ENCODE data around the gene ZNF491. TPM values are rescaled to one million over a fixed set of nuclear protein-coding genes. Genes with fewer than 3 reads are reported as not detected.

The ZNF491 gene
- total and polyA plus RNA-seq, 9 of the 15 experiments (the other 6 are each of a cell fraction or from before 2014, with no cell fraction given) = 0.19 to 0.95 (median 0.39) TPM; not detected in 1

GRCh38 chr19:11821474-11822109 lies 23.3 kb downstream of the ZNF491 start (continued):
- TF ChIP-seq RREB1 (CRISPR knock-in tag; IDR thresholded peaks at IDR 0.05) (no peak), EGR1 (conservative IDR thresholded peaks at IDR 0.05) (peak; percentile 60), ZZZ3 (IDR thresholded peaks at IDR 0.05) (no peak), ZFP30 (CRISPR knock-in tag; IDR thresholded peaks at IDR 0.05; ENCODE audit: borderline replicate concordance) (no peak), FOXP1 (CRISPR knock-in tag; IDR thresholded peaks at IDR 0.05) (no peak), ZNF197 (CRISPR knock-in tag; IDR thresholded peaks at IDR 0.05; ENCODE audit: low read depth) (no peak), C11orf30 (IDR thresholded peaks at IDR 0.05; ENCODE audit: low read depth) (no peak), JUN (IDR thresholded peaks at IDR 0.05; ENCODE audit: borderline replicate concordance, low read depth, low read length) (peak; percentile 82), JUN (CRISPR knock-in tag; IDR thresholded peaks at IDR 0.05; ENCODE audit: borderline replicate concordance) (no peak), ZBED1 (IDR thresholded peaks at IDR 0.05) (no peak), TBL1XR1 (IDR thresholded peaks at IDR 0.05; ENCODE audit: low read length in 2 of 2) (no peak), ATF3 (IDR thresholded peaks at IDR 0.05) (peak; percentile 81), ATF3 (CRISPR knock-in tag; conservative IDR thresholded peaks at IDR 0.05) (no peak), ZNF512 (tag; IDR thresholded peaks at IDR 0.05) (no peak), ZBTB9 (CRISPR knock-in tag; IDR thresholded peaks at IDR 0.05) (no peak), HNRNPH1 (optimal IDR thresholded peaks at IDR 0.05; ENCODE audit: low read depth, low read length) (no peak), MECOM (CRISPR knock-in tag; IDR thresholded peaks at IDR 0.05) (no peak), EHMT2 (IDR thresholded peaks at IDR 0.05) (0 out of 2 replicates have a peak, but pooled peaks have one; percentile 60), ZNF764 (CRISPR knock-in tag; IDR thresholded peaks at IDR 0.05; ENCODE audit: low read depth) (no peak)

Data from K562 (cell line).